DMS79 treated with DMSO at 0.1 percent for 48 hours (cell line): ENCODE measurements around the gene FOXE3.

Experiments
- DNase-seq: peaks from one replicate; lab custom pipeline; 2025; lab: John Stamatoyannopoulos, UW

The FOXE3 gene

GRCh38 chr1:47415728-47416318 lies at the start of gene FOXE3:
Gene FOXE3 (plus strand): TSS chr1:47416285. CDS start chr1:47416316, 31 bp downstream.
- peak; percentile 25 for DNase-seq

DNA sequence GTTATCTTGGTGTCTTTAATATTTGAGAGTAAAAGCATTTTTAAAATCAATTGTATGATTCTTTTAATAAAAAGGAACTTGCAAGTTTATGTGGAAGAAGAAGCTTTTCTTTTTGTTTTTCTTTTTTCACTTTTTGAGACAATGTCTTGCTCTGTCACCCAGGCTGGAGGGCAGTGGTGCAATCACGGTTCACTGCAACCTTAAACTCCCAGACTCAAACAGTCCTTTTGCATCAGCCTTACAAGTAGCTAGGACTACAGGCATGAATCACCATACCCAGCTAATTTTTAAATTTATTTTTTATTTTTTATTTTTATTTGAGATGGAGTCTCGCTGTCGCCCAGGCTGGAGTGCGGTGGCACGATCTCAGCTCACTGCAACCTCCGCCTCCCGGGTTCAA lies 48.4 kb upstream of the FOXE3 start:
- no peak for DNase-seq

- DNase-seq: no peak
These were observed 45.0 kb upstream of the FOXE3 start for GRCh38 chr1:47371016-47371517.

DNA sequence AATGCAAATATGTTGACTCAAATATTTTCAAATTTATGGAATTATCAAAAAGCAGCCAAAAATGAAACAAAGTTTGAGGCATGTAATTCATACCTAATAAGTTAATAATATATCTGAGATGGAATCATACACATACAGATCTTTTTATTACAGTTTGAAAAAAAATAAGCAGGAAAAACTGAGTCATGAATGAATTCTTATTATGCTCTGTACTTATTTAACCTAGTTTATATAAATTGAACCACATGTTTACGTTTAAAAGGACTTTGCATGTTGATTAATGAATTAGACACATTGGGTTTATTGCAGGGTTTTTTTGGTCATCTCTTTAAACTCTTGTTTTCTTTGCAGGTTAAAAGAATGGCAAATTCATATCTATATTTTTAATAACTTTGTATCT lies 41.6 kb upstream of the FOXE3 start:
- DNase-seq: no peak

DNA sequence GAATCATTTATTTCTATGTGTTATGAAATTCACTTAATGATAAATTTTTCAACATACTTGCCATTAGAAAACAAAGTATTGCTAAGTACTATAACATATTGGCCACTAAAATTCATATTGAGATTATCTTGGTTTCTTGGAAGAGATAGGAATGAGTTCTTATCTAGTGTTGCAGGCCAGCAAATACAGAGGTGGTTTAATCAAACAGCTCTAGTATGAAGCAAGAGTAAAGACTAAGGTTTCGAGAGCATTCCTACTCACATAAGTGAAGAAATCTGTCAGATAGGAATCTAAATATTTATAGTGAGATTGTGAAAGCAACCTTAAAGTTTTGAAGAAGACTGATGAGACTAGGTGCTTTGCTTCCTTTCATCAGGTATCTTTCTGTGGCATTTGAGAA lies 37.9 kb upstream of the FOXE3 start:
- no peak for DNase-seq

- DNase-seq: no peak
These were observed 35.4 kb upstream of the FOXE3 start for GRCh38 chr1:47380699-47381098.

DNA sequence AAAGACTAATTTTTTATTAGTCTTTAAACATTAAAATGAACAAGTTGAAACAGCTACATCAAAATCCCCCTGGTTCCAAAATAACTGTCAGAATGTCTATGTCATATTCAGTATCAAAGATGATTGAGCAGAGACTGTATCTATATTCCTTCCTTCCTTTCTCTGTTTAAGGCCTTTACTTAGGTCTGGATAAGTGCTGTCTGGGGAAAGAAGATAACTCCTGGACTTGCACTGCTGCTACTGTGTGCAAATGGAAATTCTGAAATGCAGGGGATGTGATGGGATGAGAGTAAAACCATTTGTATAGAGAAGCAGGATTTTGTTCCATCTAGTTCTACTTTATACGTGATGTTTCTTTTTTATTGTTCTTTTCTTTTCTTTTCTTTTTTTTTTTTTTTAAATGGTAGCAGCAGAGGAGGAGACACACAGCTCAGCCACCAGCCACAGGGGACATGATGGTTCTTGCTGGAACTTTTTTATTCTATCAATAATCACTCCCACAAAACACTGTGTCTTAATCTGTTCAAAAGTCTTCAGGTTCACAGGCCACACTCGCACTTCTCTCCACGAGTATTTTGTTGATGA lies 33.6 kb upstream of the FOXE3 start:
- DNase-seq: no peak

DNA sequence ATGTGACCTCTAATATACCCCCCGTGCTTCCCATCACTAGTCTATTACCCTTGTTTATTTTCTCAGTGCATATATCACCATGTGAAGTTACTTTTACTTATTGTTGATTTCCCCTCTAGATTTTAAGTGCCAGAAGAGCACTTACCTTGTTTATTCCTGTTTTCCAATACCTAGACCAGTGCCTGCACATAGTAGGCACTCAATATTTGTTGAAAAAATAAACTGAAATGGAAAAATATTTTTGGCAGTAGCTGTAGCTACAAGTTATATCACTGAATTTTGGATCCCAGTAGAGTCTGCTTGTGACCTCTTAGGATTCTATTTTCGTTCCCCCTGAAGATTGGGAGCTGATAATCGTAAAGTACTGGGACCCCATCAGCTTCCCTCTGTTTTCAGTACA lies 32.0 kb upstream of the FOXE3 start:
- DNase-seq: no peak

- no peak for DNase-seq
These were observed 31.1 kb upstream of the FOXE3 start for GRCh38 chr1:47385020-47385419.

DNA sequence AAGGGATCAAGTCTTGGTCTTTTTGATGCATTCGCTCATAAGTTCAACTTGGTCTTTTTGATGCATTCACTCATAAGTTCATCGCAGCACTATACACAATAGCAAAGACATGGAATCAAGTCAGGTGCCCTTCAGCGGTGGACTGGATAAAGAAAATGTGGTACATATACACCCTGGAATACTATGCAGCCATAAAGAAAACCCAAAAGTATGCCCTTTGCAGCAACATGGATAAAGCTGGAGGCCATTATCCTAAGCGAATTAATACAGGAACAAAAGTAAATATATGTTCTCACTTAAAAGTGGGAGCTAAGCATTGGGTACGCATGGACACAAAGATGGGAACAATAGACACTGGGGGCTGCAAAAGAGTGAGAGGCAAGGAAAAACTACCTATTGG lies 29.8 kb upstream of the FOXE3 start:
- DNase-seq: no peak

GRCh38 chr1:47388030-47388890 lies 27.8 kb upstream of the FOXE3 start:
- DNase-seq: no peak

- DNase-seq: peak; percentile 20
These were observed 27.2 kb upstream of the FOXE3 start for GRCh38 chr1:47388891-47389238.

DNA sequence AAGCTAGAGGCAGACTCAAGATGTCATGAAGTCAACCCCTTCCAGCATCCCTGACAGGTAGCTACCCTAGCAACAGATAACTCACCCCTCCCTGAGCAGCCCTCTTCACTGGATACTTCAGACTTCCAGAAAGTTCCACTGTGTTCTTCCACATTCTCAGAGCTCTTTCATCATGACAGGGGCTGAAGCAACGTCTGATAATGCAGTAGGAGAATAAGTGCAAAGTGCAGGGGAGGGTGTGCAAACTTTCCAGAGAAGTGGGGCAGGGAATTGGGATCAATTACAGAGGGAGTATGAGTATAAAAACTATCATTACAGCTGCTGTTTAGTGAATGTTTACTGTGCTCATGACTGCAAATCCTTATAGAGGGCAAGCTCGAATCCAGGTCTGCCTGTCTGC lies 26.4 kb upstream of the FOXE3 start:
- no peak for DNase-seq

- DNase-seq: no peak
These were observed 25.2 kb upstream of the FOXE3 start for GRCh38 chr1:47390843-47391242.

DNA sequence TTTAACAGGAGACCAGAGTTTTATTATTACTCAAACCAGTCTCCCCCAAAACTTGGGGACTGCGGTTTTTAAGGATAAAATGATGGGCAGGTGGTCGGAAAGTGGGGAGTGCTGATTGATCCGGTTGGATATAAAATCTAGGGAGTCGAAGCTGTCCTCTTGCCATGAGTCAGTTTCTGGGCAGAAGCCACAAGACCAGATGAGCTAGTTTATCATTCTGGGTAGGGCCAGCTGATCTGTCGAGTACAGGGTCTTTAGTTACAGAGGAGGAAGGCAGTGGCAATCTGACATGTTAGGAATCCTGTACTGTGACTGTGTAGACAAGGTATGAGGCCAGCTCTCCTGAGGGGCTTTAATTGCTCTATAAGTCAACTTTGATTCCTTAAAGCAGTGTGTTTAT lies 22.9 kb upstream of the FOXE3 start:
- DNase-seq: no peak

DNA sequence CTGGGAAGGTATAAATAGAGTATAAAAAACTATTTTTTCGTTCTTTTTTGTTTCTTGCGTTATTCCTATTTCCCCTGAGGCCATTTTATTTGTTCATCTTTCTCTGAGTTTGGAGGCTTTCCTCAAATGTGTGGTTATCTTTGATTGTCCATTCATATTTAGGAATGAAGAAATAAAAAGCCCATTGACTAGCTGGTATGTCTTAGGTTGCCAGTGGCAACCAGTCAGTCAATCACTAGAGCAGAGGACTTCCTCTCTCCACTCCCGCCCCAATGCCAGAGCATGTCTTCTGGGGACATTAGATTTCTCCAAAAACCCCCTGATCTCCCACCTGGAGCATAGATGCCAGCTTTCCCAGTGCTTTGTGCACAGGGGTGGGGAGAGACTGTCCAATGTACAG lies 20.7 kb upstream of the FOXE3 start:
- DNase-seq: no peak

GRCh38 chr1:47396671-47397196 lies 19.4 kb upstream of the FOXE3 start:
- DNase-seq: no peak

DNA sequence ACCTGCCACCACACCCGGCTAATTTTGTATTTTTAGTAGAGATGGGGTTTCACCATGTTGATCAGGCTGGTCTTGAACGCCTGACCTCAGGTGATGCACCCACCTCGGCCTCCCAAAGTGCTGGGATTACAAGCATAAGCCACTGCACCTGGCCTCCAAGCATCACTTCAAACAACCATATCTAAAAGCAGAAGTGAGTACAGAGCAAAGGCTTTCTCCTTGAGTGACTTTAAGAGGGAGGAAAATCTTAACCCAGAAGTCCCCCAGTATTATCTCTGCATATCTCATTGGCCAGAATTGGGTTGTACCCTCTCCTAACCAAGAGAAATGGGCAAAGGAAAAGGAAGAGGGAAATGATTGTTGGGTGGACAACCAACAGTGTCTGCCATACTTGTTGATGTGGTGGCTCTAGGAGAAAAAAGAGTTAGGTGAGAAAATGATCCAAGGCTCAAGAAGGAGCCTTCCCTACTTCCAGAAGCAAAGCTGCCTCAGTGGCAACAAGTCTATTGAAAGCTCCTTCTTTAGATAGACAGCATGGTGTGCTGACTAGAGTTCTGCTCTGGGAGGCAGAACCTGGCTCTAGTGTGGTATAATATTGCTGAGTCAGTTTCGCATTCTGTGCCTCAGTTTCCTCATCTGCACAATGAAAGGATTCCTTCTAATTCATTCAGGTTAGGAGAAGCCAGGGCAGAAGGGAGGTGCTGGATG lies 16.8 kb upstream of the FOXE3 start:
- DNase-seq: no peak

GRCh38 chr1:47399846-47400155 lies 16.3 kb upstream of the FOXE3 start:
- no peak for DNase-seq

- no peak for DNase-seq
These were observed 14.3 kb upstream of the FOXE3 start for GRCh38 chr1:47401761-47402160.

- DNase-seq: no peak
These were observed 13.5 kb upstream of the FOXE3 start for GRCh38 chr1:47402591-47402990.

DNA sequence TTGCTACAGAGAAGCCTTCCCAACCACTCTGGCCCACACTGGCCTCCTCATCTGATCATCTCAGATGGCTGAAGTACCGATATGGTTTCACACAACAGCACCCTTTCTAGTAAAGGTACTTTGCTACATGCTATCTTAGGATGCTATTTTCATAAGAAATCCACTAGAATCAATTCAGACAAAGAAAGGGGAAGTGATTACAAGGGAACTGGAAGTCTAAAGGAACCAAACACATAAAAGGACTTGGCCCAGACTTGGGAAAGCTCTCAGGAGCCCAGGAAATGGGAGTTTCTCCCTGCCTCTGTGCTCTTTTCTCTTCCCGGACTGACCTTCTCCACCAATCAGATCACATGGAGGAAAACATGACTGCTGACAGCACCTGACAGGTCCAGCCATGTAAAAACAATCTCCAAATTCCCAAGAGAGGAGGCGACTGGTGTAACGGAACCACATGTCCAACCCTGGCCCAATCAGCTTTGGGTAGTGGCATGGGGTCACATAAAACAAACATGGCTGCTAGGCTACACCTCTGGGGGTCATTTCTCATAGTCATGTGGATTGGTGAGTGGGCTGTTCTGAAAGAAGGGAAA lies 12.7 kb upstream of the FOXE3 start:
- DNase-seq: no peak
